ENCODE measurements around the gene PLCB4. TPM values are rescaled to one million over a fixed set of nuclear protein-coding genes. Genes with fewer than 3 reads are reported as not detected.

Gene PLCB4
- total RNA-seq, 1 experiment from 2014 or later, result not detected

DNA sequence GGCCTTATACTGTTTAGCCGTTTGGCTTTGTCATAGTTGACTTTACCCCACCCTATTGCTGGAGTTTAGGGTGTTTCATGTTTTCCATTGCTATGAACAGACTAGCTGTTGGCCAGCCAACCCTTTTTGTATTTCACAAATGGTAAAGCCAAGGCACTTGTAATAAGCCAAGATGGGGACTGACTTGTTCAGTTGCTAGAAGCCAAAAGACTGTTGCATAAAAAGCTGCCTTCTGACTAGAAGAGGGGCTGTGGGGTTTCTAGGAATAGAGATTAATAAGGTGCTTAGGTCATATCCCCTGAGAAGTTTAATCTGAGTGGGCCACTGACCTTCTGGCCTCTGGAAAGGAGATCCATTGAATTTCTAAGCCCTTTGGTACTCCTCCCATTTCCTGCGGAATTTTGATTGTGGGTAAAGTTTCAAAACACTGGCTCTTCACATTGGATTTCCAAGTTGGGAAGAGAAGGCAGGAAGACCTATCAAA, 211.1 kb downstream of the PLCB4 start:
- Histone ChIP-seq H3K9me2 (replicated peaks; ENCODE audit: insufficient read depth, low read length) (no peaks in the 10 kb centered on the region), H4K20me1 (ENCODE audit: insufficient read depth, low read depth, low read length) (no peaks in the 10 kb centered on the region), H3K9me3 (ENCODE audit: low read length) (no peaks in the 10 kb centered on the region; the same call in none of the 2 replicates), H3K4me1 (ENCODE audit: low read length) (no peaks in the 10 kb centered on the region), H3K9ac (ENCODE audit: low read length) (no peak overlapping the region), H3K27me3 (ENCODE audit: low read length) (no peaks in the 10 kb centered on the region), H3K4me3 (ENCODE audit: low read length) (no peak overlapping the region), H2AFZ (ENCODE audit: low read length) (no peak overlapping the region), H3K27ac (ENCODE audit: low read length) (no peak overlapping the region), H3K4me2 (ENCODE audit: low read depth, low read length, poor library complexity, severe bottlenecking) (no peak overlapping the region), H3K36me3 (ENCODE audit: insufficient read depth, low read length) (no peaks in the 10 kb centered on the region), H3K79me2 (ENCODE audit: low read length) (no peaks in the 10 kb centered on the region)
- no peak for DNase-seq

DNA sequence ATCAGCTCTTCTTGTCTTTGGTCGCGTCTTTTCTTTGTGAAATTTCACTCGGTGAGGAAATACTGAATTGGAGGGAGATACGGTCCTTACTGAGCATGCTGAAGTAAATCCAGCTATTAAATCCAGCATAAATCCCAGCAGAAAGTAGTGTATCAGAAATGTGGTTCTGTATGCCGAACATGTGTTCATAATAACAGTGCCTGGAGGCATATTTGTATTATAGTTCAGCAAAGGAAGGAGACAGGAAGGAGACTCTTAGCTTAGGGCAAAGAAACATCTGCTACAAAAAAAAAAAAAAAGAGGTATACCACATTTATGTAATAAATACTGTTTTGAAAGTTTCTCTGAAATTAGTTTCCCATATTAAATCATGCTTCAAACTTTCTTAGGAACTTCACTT, 211.8 kb downstream of the PLCB4 start:
- Histone ChIP-seq H4K20me1 (ENCODE audit: insufficient read depth, low read depth, low read length) (no peaks in the 10 kb centered on the region), H3K9me2 (replicated peaks; ENCODE audit: insufficient read depth, low read length) (no peaks in the 10 kb centered on the region), H3K36me3 (ENCODE audit: insufficient read depth, low read length) (no peaks in the 10 kb centered on the region), H3K9ac (ENCODE audit: low read length) (no peak overlapping the region), H2AFZ (ENCODE audit: low read length) (no peak overlapping the region), H3K4me2 (ENCODE audit: low read depth, low read length, poor library complexity, severe bottlenecking) (no peak overlapping the region), H3K9me3 (ENCODE audit: low read length) (no peaks in the 10 kb centered on the region; the same call in none of the 2 replicates), H3K27me3 (ENCODE audit: low read length) (no peaks in the 10 kb centered on the region), H3K4me1 (ENCODE audit: low read length) (no peaks in the 10 kb centered on the region), H3K4me3 (ENCODE audit: low read length) (no peak overlapping the region), H3K79me2 (ENCODE audit: low read length) (no peaks in the 10 kb centered on the region), H3K27ac (ENCODE audit: low read length) (no peak overlapping the region)
- DNase-seq, result no peak

DNA sequence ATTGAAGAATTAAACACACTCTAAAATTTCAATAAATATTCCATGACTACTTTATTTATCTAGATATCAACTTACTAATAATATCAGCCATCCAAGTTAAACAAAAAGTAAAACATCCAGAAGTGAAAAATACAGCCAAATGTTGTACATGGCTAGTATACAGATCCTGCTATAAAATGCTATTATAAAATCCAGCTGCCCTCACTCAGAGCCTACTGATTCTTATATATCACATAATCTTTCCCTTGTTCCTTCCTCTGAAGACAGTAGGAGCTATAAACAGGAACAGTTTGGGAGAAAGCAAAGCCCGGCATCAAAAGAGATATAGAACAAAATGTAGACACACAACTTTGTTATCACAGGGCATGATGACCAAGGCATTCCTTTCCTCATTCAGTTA, 212.9 kb downstream of the PLCB4 start:
- Histone ChIP-seq H3K4me3 (ENCODE audit: low read length) (no peak overlapping the region), H3K27ac (ENCODE audit: low read length) (no peak overlapping the region), H2AFZ (ENCODE audit: low read length) (no peak overlapping the region), H3K27me3 (ENCODE audit: low read length) (no peaks in the 10 kb centered on the region), H3K9me3 (ENCODE audit: low read length) (no peaks in the 10 kb centered on the region; the same call in 1 of the 2 replicates), H3K36me3 (ENCODE audit: insufficient read depth, low read length) (no peaks in the 10 kb centered on the region), H3K9ac (ENCODE audit: low read length) (no peak overlapping the region), H3K4me1 (ENCODE audit: low read length) (no peaks in the 10 kb centered on the region), H3K4me2 (ENCODE audit: low read depth, low read length, poor library complexity, severe bottlenecking) (no peak overlapping the region), H3K79me2 (ENCODE audit: low read length) (no peaks in the 10 kb centered on the region), H3K9me2 (replicated peaks; ENCODE audit: insufficient read depth, low read length) (no peaks in the 10 kb centered on the region), H4K20me1 (ENCODE audit: insufficient read depth, low read depth, low read length) (no peaks in the 10 kb centered on the region)
- DNase-seq, result no peak

DNA sequence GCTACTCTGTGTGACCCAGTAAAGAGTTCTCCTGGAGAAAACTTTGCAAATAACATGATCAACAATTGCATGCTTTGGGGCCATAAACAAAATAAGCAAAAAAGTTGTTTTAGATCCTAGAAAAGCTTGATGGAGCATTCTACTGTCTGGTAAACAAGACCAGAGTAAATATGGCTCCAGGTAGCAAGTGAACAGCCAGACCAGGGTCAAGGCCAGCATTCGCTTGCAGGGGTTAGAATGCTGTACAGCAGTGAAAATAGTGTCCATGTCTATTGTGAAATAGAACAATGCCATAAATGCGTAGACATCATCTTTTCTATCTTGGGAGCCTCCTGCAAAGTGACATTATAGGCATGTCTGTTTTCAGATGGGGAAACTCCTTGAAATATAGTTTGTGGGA, 216.7 kb downstream of the PLCB4 start:
- H3K4me2 ChIP-seq (ENCODE audit: low read depth, low read length, poor library complexity, severe bottlenecking), result no peak overlapping the region
- H3K9me3 ChIP-seq (ENCODE audit: low read length), result no peaks in the 10 kb centered on the region; the same call in 1 of the 2 replicates
- no peak for DNase-seq
- H3K27me3 ChIP-seq (ENCODE audit: low read length), result no peaks in the 10 kb centered on the region
- no peak overlapping the region for H3K4me3 ChIP-seq (ENCODE audit: low read length)
- H2AFZ ChIP-seq (ENCODE audit: low read length), result no peak overlapping the region
- no peak overlapping the region for H3K9ac ChIP-seq (ENCODE audit: low read length)
- H3K27ac ChIP-seq (ENCODE audit: low read length), result no peak overlapping the region
- H3K9me2 ChIP-seq (replicated peaks; ENCODE audit: insufficient read depth, low read length), result no peaks in the 10 kb centered on the region
- H3K79me2 ChIP-seq (ENCODE audit: low read length), result no peaks in the 10 kb centered on the region
- no peaks in the 10 kb centered on the region for H4K20me1 ChIP-seq (ENCODE audit: insufficient read depth, low read depth, low read length)
- H3K36me3 ChIP-seq (ENCODE audit: insufficient read depth, low read length), result no peaks in the 10 kb centered on the region
- H3K4me1 ChIP-seq (ENCODE audit: low read length), result no peaks in the 10 kb centered on the region

DNA sequence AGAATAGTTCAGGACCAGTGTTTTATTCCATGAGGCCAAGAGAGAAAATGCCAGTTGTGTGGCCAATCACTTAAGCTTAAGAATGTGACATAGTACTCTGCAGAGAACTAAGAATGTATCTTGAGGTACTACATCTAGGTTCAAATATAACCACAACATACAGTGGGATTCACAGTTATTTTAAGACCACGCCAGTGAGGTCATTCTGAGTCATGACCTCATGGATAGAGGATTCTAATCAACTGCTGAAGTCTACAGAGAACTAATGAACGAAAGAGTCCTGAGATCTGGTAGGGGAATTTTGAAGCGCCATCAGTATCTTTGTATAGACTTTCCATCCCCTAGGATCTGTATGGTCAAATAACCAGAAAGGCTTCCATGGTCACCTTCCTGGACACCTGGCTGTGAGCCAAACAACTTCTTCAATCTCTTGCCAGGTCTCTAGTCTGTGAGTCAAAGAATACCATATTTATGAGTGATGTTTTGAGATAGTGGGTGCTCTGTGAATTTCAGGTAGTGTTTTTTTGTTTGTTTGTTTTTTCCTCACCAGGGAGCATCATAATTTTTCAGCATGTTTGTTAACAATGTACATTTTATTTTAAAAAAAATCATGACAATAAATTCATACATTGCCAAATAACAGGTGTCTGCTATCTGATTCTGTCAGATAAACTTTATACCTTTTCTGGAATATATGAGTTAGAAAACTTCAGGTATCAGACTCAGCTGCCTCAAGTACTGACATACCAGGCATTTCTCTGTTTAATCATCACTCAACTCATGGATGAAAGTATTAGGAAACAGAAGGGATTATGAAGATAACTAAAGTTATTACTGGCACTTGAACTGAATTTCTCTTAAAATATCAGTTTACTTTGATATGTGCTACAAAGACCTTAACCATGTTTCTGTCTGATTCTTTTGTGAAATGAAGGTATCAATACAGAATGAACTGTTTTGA, 217.9 kb downstream of the PLCB4 start:
- H2AFZ ChIP-seq (ENCODE audit: low read length), result no peak overlapping the region
- H3K9ac ChIP-seq (ENCODE audit: low read length), result no peak overlapping the region
- no peaks in the 10 kb centered on the region for H4K20me1 ChIP-seq (ENCODE audit: insufficient read depth, low read depth, low read length)
- no peaks in the 10 kb centered on the region for H3K9me2 ChIP-seq (replicated peaks; ENCODE audit: insufficient read depth, low read length)
- no peaks in the 10 kb centered on the region for H3K4me1 ChIP-seq (ENCODE audit: low read length)
- no peaks in the 10 kb centered on the region for H3K36me3 ChIP-seq (ENCODE audit: insufficient read depth, low read length)
- H3K9me3 ChIP-seq (ENCODE audit: low read length), result no peaks in the 10 kb centered on the region
- H3K4me3 ChIP-seq (ENCODE audit: low read length), result no peak overlapping the region
- no peaks in the 10 kb centered on the region for H3K79me2 ChIP-seq (ENCODE audit: low read length)
- H3K27ac ChIP-seq (ENCODE audit: low read length), result no peak overlapping the region
- H3K4me2 ChIP-seq (ENCODE audit: low read depth, low read length, poor library complexity, severe bottlenecking), result no peak overlapping the region
- no peaks in the 10 kb centered on the region for H3K27me3 ChIP-seq (ENCODE audit: low read length)
- DNase-seq, result no peak

DNA sequence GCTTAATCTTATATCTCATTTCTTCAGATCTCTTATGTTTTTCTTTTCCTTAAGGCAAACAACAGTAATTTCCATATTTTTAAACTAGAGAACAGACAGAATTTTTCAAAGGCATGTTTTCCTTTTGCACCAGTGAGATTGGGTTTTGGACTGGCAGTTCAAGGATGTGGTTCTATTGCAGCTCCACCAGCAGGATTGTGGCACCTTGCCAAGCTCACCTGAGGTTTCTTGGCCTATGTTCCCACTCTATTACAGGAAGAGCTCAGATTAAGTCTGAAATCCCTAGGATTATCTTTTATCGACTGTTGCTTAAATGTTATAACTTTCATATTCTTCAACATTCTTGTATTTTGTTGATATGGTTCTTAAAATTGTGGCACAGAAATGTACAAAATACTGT, 218.9 kb downstream of the PLCB4 start:
- no peaks in the 10 kb centered on the region for H3K79me2 ChIP-seq (ENCODE audit: low read length)
- H3K9me2 ChIP-seq (replicated peaks; ENCODE audit: insufficient read depth, low read length), result no peaks in the 10 kb centered on the region
- no peaks in the 10 kb centered on the region for H3K27me3 ChIP-seq (ENCODE audit: low read length)
- H3K36me3 ChIP-seq (ENCODE audit: insufficient read depth, low read length), result no peaks in the 10 kb centered on the region
- H2AFZ ChIP-seq (ENCODE audit: low read length), result no peak overlapping the region
- no peaks in the 10 kb centered on the region for H3K9me3 ChIP-seq (ENCODE audit: low read length)
- no peak for DNase-seq
- H3K9ac ChIP-seq (ENCODE audit: low read length), result no peak overlapping the region
- H4K20me1 ChIP-seq (ENCODE audit: insufficient read depth, low read depth, low read length), result no peaks in the 10 kb centered on the region
- H3K4me1 ChIP-seq (ENCODE audit: low read length), result no peaks in the 10 kb centered on the region
- no peak overlapping the region for H3K27ac ChIP-seq (ENCODE audit: low read length)
- H3K4me3 ChIP-seq (ENCODE audit: low read length), result no peak overlapping the region
- H3K4me2 ChIP-seq (ENCODE audit: low read depth, low read length, poor library complexity, severe bottlenecking), result no peak overlapping the region

DNA sequence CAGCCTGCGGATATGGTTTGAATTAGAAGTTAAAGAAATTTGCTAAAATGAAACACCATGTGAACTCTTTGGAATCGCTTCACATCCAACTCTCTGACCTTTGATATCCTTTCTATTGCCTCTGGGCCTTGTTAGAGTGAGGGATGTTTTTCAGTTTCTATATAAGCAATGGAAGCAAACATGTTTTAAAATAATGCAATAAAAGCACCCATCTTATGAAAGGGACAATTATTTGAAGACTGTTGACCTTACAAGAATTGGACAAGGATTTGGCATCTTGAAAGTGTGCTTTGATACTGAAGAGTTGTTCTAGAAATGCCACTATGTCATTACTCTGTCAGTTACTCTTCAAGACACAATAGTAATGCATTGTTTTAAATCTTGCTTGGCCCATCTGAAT, 221.4 kb downstream of the PLCB4 start:
- H3K9ac ChIP-seq (ENCODE audit: low read length), result no peak overlapping the region
- no peak overlapping the region for H3K4me3 ChIP-seq (ENCODE audit: low read length)
- H4K20me1 ChIP-seq (ENCODE audit: insufficient read depth, low read depth, low read length), result no peaks in the 10 kb centered on the region
- no peak overlapping the region for H3K27ac ChIP-seq (ENCODE audit: low read length)
- no peaks in the 10 kb centered on the region for H3K9me2 ChIP-seq (replicated peaks; ENCODE audit: insufficient read depth, low read length)
- no peak overlapping the region for H2AFZ ChIP-seq (ENCODE audit: low read length)
- no peaks in the 10 kb centered on the region for H3K27me3 ChIP-seq (ENCODE audit: low read length)
- no peaks in the 10 kb centered on the region for H3K36me3 ChIP-seq (ENCODE audit: insufficient read depth, low read length)
- no peaks in the 10 kb centered on the region for H3K79me2 ChIP-seq (ENCODE audit: low read length)
- H3K4me2 ChIP-seq (ENCODE audit: low read depth, low read length, poor library complexity, severe bottlenecking), result no peak overlapping the region
- no peak for DNase-seq
- H3K4me1 ChIP-seq (ENCODE audit: low read length), result no peaks in the 10 kb centered on the region
- H3K9me3 ChIP-seq (ENCODE audit: low read length), result no peaks in the 10 kb centered on the region

DNA sequence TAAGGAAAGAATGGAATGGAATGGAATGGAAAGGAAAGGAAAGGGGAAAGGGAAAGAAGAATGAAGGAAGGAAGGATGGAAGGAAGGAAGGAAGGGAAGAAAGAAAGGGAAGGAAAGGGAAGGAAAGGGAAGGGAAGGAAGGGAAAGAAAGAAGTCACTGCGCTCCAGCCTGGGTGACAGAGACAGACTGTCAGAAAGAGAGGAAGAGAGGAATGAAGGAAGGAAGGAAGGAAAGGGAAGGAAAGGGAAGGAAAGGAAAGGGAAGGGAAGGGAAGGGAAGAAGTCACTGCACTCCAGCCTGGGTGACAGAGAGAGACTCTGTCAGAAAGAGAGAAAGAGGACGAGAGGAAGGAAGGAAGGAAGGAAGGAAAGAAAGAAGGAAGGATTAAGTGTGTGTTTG, 224.3 kb downstream of the PLCB4 start:
- Histone ChIP-seq H3K9ac (ENCODE audit: low read length) (no peak overlapping the region), H3K4me1 (ENCODE audit: low read length) (no peaks in the 10 kb centered on the region), H3K27ac (ENCODE audit: low read length) (no peak overlapping the region), H3K36me3 (ENCODE audit: insufficient read depth, low read length) (no peaks in the 10 kb centered on the region), H3K79me2 (ENCODE audit: low read length) (no peaks in the 10 kb centered on the region), H3K4me2 (ENCODE audit: low read depth, low read length, poor library complexity, severe bottlenecking) (no peak overlapping the region), H3K4me3 (ENCODE audit: low read length) (no peak overlapping the region), H3K9me2 (replicated peaks; ENCODE audit: insufficient read depth, low read length) (no peaks in the 10 kb centered on the region), H3K9me3 (ENCODE audit: low read length) (no peaks in the 10 kb centered on the region), H2AFZ (ENCODE audit: low read length) (no peak overlapping the region), H3K27me3 (ENCODE audit: low read length) (no peaks in the 10 kb centered on the region), H4K20me1 (ENCODE audit: insufficient read depth, low read depth, low read length) (no peaks in the 10 kb centered on the region)
- DNase-seq, result no peak

Data from Karpas-422 (cell line).